ENCODE results near the gene PDE1A. TPM values are rescaled to one million over a fixed set of nuclear protein-coding genes. Genes with fewer than 3 reads are reported as not detected.
"Not testable (repeated sequence)": the region's sequence is repeated elsewhere in the genome, so short reads cannot be mapped to it uniquely, and the experiment has no call there.

The PDE1A gene
- total and polyA plus RNA-seq, 2 donors (not counting 1 experiment from before 2014, with no cell fraction given), result 0.07 TPM; not detected in 1

DNA sequence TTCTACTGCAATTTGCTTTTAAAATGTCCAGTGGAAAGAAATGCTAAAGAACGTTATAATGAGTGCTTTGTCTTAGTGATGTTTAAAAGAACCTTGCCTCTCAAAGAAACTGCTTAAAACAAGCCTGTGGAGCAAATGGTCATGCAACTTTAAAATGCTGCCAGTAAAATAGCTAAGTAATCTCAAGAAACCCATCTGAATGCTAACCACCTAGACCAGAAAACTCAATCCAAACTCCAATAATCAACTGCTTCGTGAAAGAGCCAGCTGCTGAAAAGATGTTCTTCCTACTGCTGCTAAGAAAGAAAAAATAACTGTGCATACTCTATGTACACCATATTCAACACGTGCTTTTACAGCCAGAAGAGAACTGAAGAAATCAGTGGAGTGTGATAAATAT, 145.6 kb downstream of the PDE1A start:
- Mint-ChIP-seq H3K27me3 (peaks cover 2% of the 10 kb centered on the region), H3K27ac (no peak overlapping the region), H3K9me3 (ENCODE audit: insufficient read depth) (peaks cover 10% of the 10 kb centered on the region), H3K4me3 (no peak overlapping the region), H3K4me1 (no peaks in the 10 kb centered on the region)
- no peaks in the 10 kb centered on the region for H3K4me1 ChIP-seq (ENCODE audit: control insufficient read depth in 2 of 2, insufficient read depth in 2 of 2, low read length in 2 of 2)
- no peak overlapping the region for H2AFZ ChIP-seq (ENCODE audit: insufficient read depth, low read depth, low read length, poor library complexity, severe bottlenecking)
- no peak overlapping the region for H3K4me3 ChIP-seq (ENCODE audit: control extremely low read depth in 1 of 5, extremely low read depth in 1 of 5, insufficient read depth in 1 of 5, low read depth in 2 of 5, low read length in 4 of 5)
- no peak overlapping the region for H3K9ac ChIP-seq (ENCODE audit: low read length)
- peaks cover 0 to 10% (median 3%) of the 10 kb centered on the region in 3 donors for H3K9me3 ChIP-seq (ENCODE audit: control extremely low read depth in 1 of 3, control insufficient read depth in 2 of 3, insufficient read depth in 1 of 3, low read length in 2 of 3)
- ChIA-PET POLR2A (no interaction called here), CTCF (no interaction called here)
- no CpG with 5 or more reads among the region's 3 CpGs for WGBS (ENCODE audit: insufficient coverage)
- H3K27ac ChIP-seq (ENCODE audit: low read length in 2 of 2), result no peak overlapping the region
- H3K4me2 ChIP-seq (replicated peaks; ENCODE audit: low read depth, low read length, poor library complexity, severe bottlenecking), result no peak overlapping the region
- TF ChIP-seq, protein P1, sequence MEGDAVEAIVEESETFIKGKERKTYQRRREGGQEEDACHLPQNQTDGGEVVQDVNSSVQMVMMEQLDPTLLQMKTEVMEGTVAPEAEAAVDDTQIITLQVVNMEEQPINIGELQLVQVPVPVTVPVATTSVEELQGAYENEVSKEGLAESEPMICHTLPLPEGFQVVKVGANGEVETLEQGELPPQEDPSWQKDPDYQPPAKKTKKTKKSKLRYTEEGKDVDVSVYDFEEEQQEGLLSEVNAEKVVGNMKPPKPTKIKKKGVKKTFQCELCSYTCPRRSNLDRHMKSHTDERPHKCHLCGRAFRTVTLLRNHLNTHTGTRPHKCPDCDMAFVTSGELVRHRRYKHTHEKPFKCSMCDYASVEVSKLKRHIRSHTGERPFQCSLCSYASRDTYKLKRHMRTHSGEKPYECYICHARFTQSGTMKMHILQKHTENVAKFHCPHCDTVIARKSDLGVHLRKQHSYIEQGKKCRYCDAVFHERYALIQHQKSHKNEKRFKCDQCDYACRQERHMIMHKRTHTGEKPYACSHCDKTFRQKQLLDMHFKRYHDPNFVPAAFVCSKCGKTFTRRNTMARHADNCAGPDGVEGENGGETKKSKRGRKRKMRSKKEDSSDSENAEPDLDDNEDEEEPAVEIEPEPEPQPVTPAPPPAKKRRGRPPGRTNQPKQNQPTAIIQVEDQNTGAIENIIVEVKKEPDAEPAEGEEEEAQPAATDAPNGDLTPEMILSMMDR (IDR thresholded peaks at IDR 0.05), result no peak
- TF ChIP-seq EZH2 (IDR thresholded peaks at IDR 0.05; ENCODE audit: borderline replicate concordance, insufficient read depth, low read depth, low read length, poor library complexity, severe bottlenecking), result no peak
- DNase-seq (no peak), ATAC-seq (ENCODE audit: low read depth) (no peak)
- H3K27me3 ChIP-seq (replicated peaks in 1 of 4; ENCODE audit: control extremely low read depth in 1 of 4, control insufficient read depth in 3 of 4, insufficient read depth in 4 of 4, low read length in 3 of 4), result no peaks in the 10 kb centered on the region
- intact Hi-C loops (cut with micrococcal nuclease), result no loop called here
- H3K36me3 ChIP-seq (replicated peaks in 1 of 2; ENCODE audit: control extremely low read depth in 1 of 2, control insufficient read depth in 1 of 2, extremely low read depth in 1 of 2, insufficient read depth in 2 of 2, low read length in 1 of 2), result no peaks in the 10 kb centered on the region
- H3K79me2 ChIP-seq (ENCODE audit: control insufficient read depth, insufficient read depth, low read length), result no peaks in the 10 kb centered on the region
- no peaks in the 10 kb centered on the region for H4K20me1 ChIP-seq (ENCODE audit: control insufficient read depth, insufficient read depth, low read length, poor library complexity, severe bottlenecking)

DNA sequence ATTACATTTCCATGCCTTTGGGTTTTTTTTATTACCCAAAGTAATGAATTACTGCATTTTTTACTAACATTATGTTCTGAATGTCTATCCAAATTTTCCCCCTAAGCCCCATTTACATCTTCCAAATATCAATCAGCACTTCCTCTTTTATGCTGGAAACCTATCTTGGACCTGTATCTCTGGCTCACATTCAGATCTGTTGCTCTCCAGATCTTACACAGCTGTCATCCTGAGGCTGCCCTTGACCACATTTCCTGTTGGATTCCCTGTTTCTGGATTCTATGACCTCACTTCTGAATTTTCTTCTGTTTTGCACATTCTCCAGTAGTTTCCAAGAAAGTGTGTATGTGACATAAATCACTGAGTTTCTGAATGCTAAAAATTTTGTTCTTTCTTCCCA, 146.7 kb downstream of the PDE1A start:
- intact Hi-C loops (cut with micrococcal nuclease), result no loop called here
- Histone ChIP-seq H3K9me3 (ENCODE audit: control extremely low read depth in 1 of 3, control insufficient read depth in 2 of 3, insufficient read depth in 1 of 3, low read length in 2 of 3) (peaks cover 3 to 10% (median 4%) of the 10 kb centered on the region in 3 donors), H3K4me2 (replicated peaks; ENCODE audit: low read depth, low read length, poor library complexity, severe bottlenecking) (no peak overlapping the region), H3K4me1 (ENCODE audit: control insufficient read depth in 2 of 2, insufficient read depth in 2 of 2, low read length in 2 of 2) (no peaks in the 10 kb centered on the region), H4K20me1 (ENCODE audit: control insufficient read depth, insufficient read depth, low read length, poor library complexity, severe bottlenecking) (no peaks in the 10 kb centered on the region), H3K27me3 (replicated peaks in 1 of 4; ENCODE audit: control extremely low read depth in 1 of 4, control insufficient read depth in 3 of 4, insufficient read depth in 4 of 4, low read length in 3 of 4) (no peaks in the 10 kb centered on the region), H3K36me3 (replicated peaks in 1 of 2; ENCODE audit: control extremely low read depth in 1 of 2, control insufficient read depth in 1 of 2, extremely low read depth in 1 of 2, insufficient read depth in 2 of 2, low read length in 1 of 2) (no peaks in the 10 kb centered on the region), H3K9ac (ENCODE audit: low read length) (no peak overlapping the region), H3K27ac (ENCODE audit: low read length in 2 of 2) (no peak overlapping the region), H3K79me2 (ENCODE audit: control insufficient read depth, insufficient read depth, low read length) (no peaks in the 10 kb centered on the region), H3K4me3 (ENCODE audit: control extremely low read depth in 1 of 5, extremely low read depth in 1 of 5, insufficient read depth in 1 of 5, low read depth in 2 of 5, low read length in 4 of 5) (no peak overlapping the region), H2AFZ (ENCODE audit: insufficient read depth, low read depth, low read length, poor library complexity, severe bottlenecking) (no peak overlapping the region)
- Mint-ChIP-seq H3K27ac (no peak overlapping the region), H3K9me3 (ENCODE audit: insufficient read depth) (peaks cover 10% of the 10 kb centered on the region), H3K4me3 (no peak overlapping the region), H3K27me3 (peaks cover 2% of the 10 kb centered on the region), H3K4me1 (no peaks in the 10 kb centered on the region)
- TF ChIP-seq EZH2 (IDR thresholded peaks at IDR 0.05; ENCODE audit: borderline replicate concordance, insufficient read depth, low read depth, low read length, poor library complexity, severe bottlenecking), result no peak
- TF ChIP-seq, protein P1 (IDR thresholded peaks at IDR 0.05), result no peak
- ChIA-PET CTCF (no interaction called here), POLR2A (no interaction called here)
- DNase-seq (no peak), ATAC-seq (ENCODE audit: low read depth) (no peak)

DNA sequence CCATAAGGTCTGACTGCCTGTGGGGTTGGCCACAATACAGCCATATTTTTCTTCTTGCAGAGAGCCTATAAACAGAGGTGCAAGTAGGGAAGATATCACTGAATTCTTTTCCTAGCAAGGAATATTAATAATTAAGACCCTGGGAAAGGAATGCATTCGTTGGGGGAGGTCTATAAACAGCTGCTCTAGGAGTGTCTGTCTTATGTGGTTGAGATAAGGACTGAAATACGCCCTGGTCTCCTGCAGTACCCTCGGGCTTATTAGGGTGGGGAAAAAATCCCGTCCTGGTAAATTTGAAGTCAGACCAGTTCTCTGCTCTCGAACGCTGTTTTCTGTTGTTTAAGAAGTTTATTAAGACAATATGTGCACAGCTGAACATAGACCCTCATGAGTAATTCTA, 150.2 kb downstream of the PDE1A start:
- POLR2A ChIA-PET; H3K4me3 ChIP-seq (ENCODE audit: control extremely low read depth in 1 of 5, extremely low read depth in 1 of 5, insufficient read depth in 1 of 5, low read depth in 2 of 5, low read length in 4 of 5); H2AFZ ChIP-seq (ENCODE audit: insufficient read depth, low read depth, low read length, poor library complexity, severe bottlenecking); DNase-seq; H4K20me1 ChIP-seq (ENCODE audit: control insufficient read depth, insufficient read depth, low read length, poor library complexity, severe bottlenecking); H3K27me3 Mint-ChIP-seq; CTCF ChIA-PET; intact Hi-C loops (cut with micrococcal nuclease); H3K4me2 ChIP-seq (replicated peaks; ENCODE audit: low read depth, low read length, poor library complexity, severe bottlenecking); H3K4me1 Mint-ChIP-seq; H3K4me1 ChIP-seq (ENCODE audit: control insufficient read depth in 2 of 2, insufficient read depth in 2 of 2, low read length in 2 of 2); H3K27ac ChIP-seq (ENCODE audit: low read length in 2 of 2); H3K4me3 Mint-ChIP-seq; H3K79me2 ChIP-seq (ENCODE audit: control insufficient read depth, insufficient read depth, low read length); H3K27me3 ChIP-seq (replicated peaks in 1 of 4; ENCODE audit: control extremely low read depth in 1 of 4, control insufficient read depth in 3 of 4, insufficient read depth in 4 of 4, low read length in 3 of 4); H3K27ac Mint-ChIP-seq; H3K36me3 ChIP-seq (replicated peaks in 1 of 2; ENCODE audit: control extremely low read depth in 1 of 2, control insufficient read depth in 1 of 2, extremely low read depth in 1 of 2, insufficient read depth in 2 of 2, low read length in 1 of 2); H3K9ac ChIP-seq (ENCODE audit: low read length); H3K9me3 ChIP-seq (ENCODE audit: control extremely low read depth in 1 of 3, control insufficient read depth in 2 of 3, insufficient read depth in 1 of 3, low read length in 2 of 3); ATAC-seq (ENCODE audit: low read depth): not testable (repeated sequence)
- 85% methylated on average over 6 of the region's 6 CpGs for WGBS (ENCODE audit: insufficient coverage)
- H3K9me3 Mint-ChIP-seq (ENCODE audit: insufficient read depth), result peaks cover 10% of the 10 kb centered on the region

Data from B cell (primary cell).